ENCODE results near the gene FAM210A.

GRCh38 chr18:13617826-13618515 lies 108.4 kb downstream of the FAM210A start:
- no peak for TF ChIP-seq CTCF (IDR thresholded peaks at IDR 0.05 in 2 of 3, conservative IDR thresholded peaks at IDR 0.05 in 1 of 3; ENCODE audit: borderline replicate concordance in 1 of 3, insufficient read depth in 1 of 3, low read depth in 2 of 3, low read length in 2 of 3)
- no peak for TF ChIP-seq ZFX (IDR thresholded peaks at IDR 0.05)
- no peak for TF ChIP-seq POLR2A (IDR thresholded peaks at IDR 0.05; ENCODE audit: borderline replicate concordance, extremely low read depth, insufficient read depth, insufficient read length)
- TF ChIP-seq, protein P1, sequence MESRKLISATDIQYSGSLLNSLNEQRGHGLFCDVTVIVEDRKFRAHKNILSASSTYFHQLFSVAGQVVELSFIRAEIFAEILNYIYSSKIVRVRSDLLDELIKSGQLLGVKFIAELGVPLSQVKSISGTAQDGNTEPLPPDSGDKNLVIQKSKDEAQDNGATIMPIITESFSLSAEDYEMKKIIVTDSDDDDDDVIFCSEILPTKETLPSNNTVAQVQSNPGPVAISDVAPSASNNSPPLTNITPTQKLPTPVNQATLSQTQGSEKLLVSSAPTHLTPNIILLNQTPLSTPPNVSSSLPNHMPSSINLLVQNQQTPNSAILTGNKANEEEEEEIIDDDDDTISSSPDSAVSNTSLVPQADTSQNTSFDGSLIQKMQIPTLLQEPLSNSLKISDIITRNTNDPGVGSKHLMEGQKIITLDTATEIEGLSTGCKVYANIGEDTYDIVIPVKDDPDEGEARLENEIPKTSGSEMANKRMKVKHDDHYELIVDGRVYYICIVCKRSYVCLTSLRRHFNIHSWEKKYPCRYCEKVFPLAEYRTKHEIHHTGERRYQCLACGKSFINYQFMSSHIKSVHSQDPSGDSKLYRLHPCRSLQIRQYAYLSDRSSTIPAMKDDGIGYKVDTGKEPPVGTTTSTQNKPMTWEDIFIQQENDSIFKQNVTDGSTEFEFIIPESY (IDR thresholded peaks at IDR 0.05; ENCODE audit: extremely low read depth, insufficient replicate concordance, low read length) = no peak

All from HCT116 (cell line).